T-cell (primary cell): ENCODE measurements around the gene SNRNP35. TPM values are rescaled to one million over a fixed set of nuclear protein-coding genes. Genes with fewer than 3 reads are reported as not detected.
A peak's percentile ranks its signal among the peaks of the same experiment; 100 is the strongest.
"Not testable (repeated sequence)": the region's sequence is repeated elsewhere in the genome, so short reads cannot be mapped to it uniquely, and the experiment has no call there.

Experiments
- ATAC-seq, 4 experiments: fragments of 200-7000 bp in 3 of 4; fragments of 150-1000 bp in 1 of 4; cut with Tn5 transposase; replicated peaks in 1 of 4; 1 replicate in 3 of 4; 2 replicates in 1 of 4; pipeline ENCODE4 v1.10.0; 2021; ENCODE audit warnings: moderate library complexity in 3 of 4, mild to moderate bottlenecking in 2 of 4, moderate number of reproducible peaks in 1 of 4
- CTCF ChIA-PET, 2 donors: fragments of 300-600 bp; sonication (Branson Sonifier 250); formaldehyde crosslinking; loops; one replicate each; lab custom pipeline; 2022; ENCODE audit warnings: antibody characterized with exemption in 2 of 2; lab: Charles Lee
- POLR2A ChIA-PET, 2 donors: fragments of 300-600 bp; sonication (Branson Sonifier 250); formaldehyde crosslinking; loops; one replicate each; lab custom pipeline; 2022; ENCODE audit warnings: antibody characterized with exemption in 2 of 2; lab: Charles Lee
- DNase-seq, 35 experiments: peaks; one replicate each; pipeline versions ENCODE4 v3.0.0 to v3.0.0-alpha.2; 2013 to 2023
- H3K27ac ChIP-seq: one replicate; pipeline ENCODE4 v1.5.1; 2013; ENCODE audit warnings: low read length
- H3K27me3 ChIP-seq, 2 experiments: replicated peaks in 1 of 2; 1 replicate in 1 of 2; 2 replicates in 1 of 2; pipeline versions ENCODE4 v1.6.1 to v1.7.0; 2013; ENCODE audit warnings: low read length in 1 of 2, mixed read lengths in 1 of 2; ENCODE audit not compliant: control insufficient read depth in 2 of 2, insufficient read depth in 2 of 2; ENCODE audit errors: extremely low read depth in 1 of 2
- H3K36me3 ChIP-seq, 2 donors: 1 replicate in 1 of 2; 2 replicates in 1 of 2; pipeline versions ENCODE4 v1.6.1 to v1.7.0; 2013; ENCODE audit warnings: low read length in 1 of 2; ENCODE audit not compliant: control insufficient read depth in 2 of 2, insufficient read depth in 1 of 2; ENCODE audit errors: extremely low read depth in 1 of 2
- H3K4me1 ChIP-seq, 2 experiments: 1 replicate in 1 of 2; 2 replicates in 1 of 2; pipeline versions ENCODE4 v1.6.1 to v1.7.0; 2013; ENCODE audit warnings: low read length in 2 of 2, mixed read lengths in 1 of 2; ENCODE audit not compliant: insufficient read depth in 2 of 2, control insufficient read depth in 1 of 2; ENCODE audit errors: extremely low read depth in 1 of 2
- H3K4me3 ChIP-seq, 2 donors: 1 replicate in 1 of 2; 2 replicates in 1 of 2; pipeline versions ENCODE4 v1.5.1 to v1.7.0; 2013; ENCODE audit warnings: mild to moderate bottlenecking in 2 of 2, low read length in 1 of 2, moderate library complexity in 1 of 2; ENCODE audit not compliant: control insufficient read depth in 1 of 2; ENCODE audit errors: extremely low read depth in 1 of 2
- H3K9me3 ChIP-seq: 2 replicates; pipeline ENCODE4 v1.7.0; 2013
- H3K27ac Mint-ChIP-seq, 2 donors: one replicate each; pipeline ENCODE4 v1.8.0; 2020 to 2021; ENCODE audit warnings: mild to moderate bottlenecking in 2 of 2, mixed read lengths in 2 of 2
- H3K27me3 Mint-ChIP-seq, 2 donors: one replicate each; pipeline ENCODE4 v1.8.0; 2021 to 2022; ENCODE audit warnings: mixed read lengths in 2 of 2
- H3K36me3 Mint-ChIP-seq: one replicate; pipeline ENCODE4 v1.8.0; 2021; ENCODE audit warnings: mixed read lengths
- H3K4me1 Mint-ChIP-seq, 3 donors: one replicate each; pipeline ENCODE4 v1.8.0; 2020 to 2022; ENCODE audit warnings: mixed read lengths in 3 of 3, mild to moderate bottlenecking in 1 of 3
- H3K4me3 Mint-ChIP-seq, 3 donors: one replicate each; pipeline ENCODE4 v1.8.0; 2020 to 2022; ENCODE audit warnings: mild to moderate bottlenecking in 3 of 3, mixed read lengths in 3 of 3, moderate library complexity in 3 of 3
- H3K9me3 Mint-ChIP-seq, 3 donors: one replicate each; pipeline ENCODE4 v1.8.0; 2020 to 2022; ENCODE audit warnings: mixed read lengths in 3 of 3
- WGBS: methylation state at CpG from one replicate; pipeline ENCODE4 v1.1.5; 2013; ENCODE audit warnings: missing lambda C conversion rate; ENCODE audit not compliant: insufficient coverage; 5-methylcytosine and 5-hydroxymethylcytosine counted together
- total RNA-seq, 35 experiments: library from RNA in 6 of 35; stranded (reverse) in 6 of 35; fragments of 120-200 nt in 1 of 35; gene quantifications; one replicate each; pipeline versions ENCODE4 v1.2.1 to v1.2.4 and lab custom pipeline; 2013 to 2026

SNRNP35 gene
- total RNA-seq, 5 donors from 2014 or later (not counting 1 experiment from before 2014, with no cell fraction given) = 32.6 to 46.1 (median 43.2) TPM

- H3K36me3 Mint-ChIP-seq = no peaks in the 10 kb centered on the region
- no peaks in the 10 kb centered on the region for H3K9me3 Mint-ChIP-seq
- Histone ChIP-seq H3K9me3 (no peaks in the 10 kb centered on the region), H3K4me3 (no peak overlapping the region), H3K4me1 (peaks cover 4 to 34% of the 10 kb centered on the region in 2 experiments), H3K36me3 (no peaks in the 10 kb centered on the region), H3K27ac (peak overlapping the region; percentile 34), H3K27me3 (no peaks in the 10 kb centered on the region)
- peak overlapping the region in 2 of 3 donors; percentile 34 to 53 for H3K4me3 Mint-ChIP-seq
- H3K27me3 Mint-ChIP-seq = no peaks in the 10 kb centered on the region
- ChIA-PET CTCF (interaction anchor here in 1 of 2 donors (0.5 to 0.7 kb wide), 2 partner anchors 295 to 1097 kb away, joined by 5 to 6 read pairs; partner anchors contain the start of gene PITPNM2), POLR2A (interaction anchor here in 1 of 2 donors (0.6 to 0.7 kb wide), 3 partner anchors 14 to 460 kb away, joined by 3 to 4 read pairs (median 3); no protein-coding TSS in a partner anchor)
- H3K27ac Mint-ChIP-seq = peak overlapping the region; percentile 86 to 90
- DNase-seq (no peak), ATAC-seq (no peak)
- H3K4me1 Mint-ChIP-seq = peaks cover 31 to 35% (median 34%) of the 10 kb centered on the region in 3 donors
- WGBS = 72% methylated on average over 16 of the region's 18 CpGs
These were observed 12.3 kb upstream of the SNRNP35 start for GRCh38 chr12:123445388-123446332.

GRCh38 chr12:123446333-123446713 lies 11.6 kb upstream of the SNRNP35 start:
- Histone ChIP-seq H3K36me3 (no peaks in the 10 kb centered on the region), H3K27ac (peak overlapping the region; percentile 34), H3K4me1 (peaks cover 4 to 34% of the 10 kb centered on the region in 2 experiments), H3K9me3 (no peaks in the 10 kb centered on the region), H3K27me3 (no peaks in the 10 kb centered on the region), H3K4me3 (no peak overlapping the region)
- H3K4me1 Mint-ChIP-seq = peaks cover 31 to 35% (median 34%) of the 10 kb centered on the region in 3 donors
- ATAC-seq (no peak), DNase-seq (no peak)
- no peaks in the 10 kb centered on the region for H3K36me3 Mint-ChIP-seq
- H3K27me3 Mint-ChIP-seq = no peaks in the 10 kb centered on the region
- ChIA-PET CTCF (interaction anchor here in 1 of 2 donors (0.7 kb wide), 1 partner anchor 1098 kb away, joined by 6 read pairs; no protein-coding TSS in a partner anchor), POLR2A (interaction anchor here in 1 of 2 donors (0.6 to 0.7 kb wide), 2 partner anchors 20 to 461 kb away, joined by 3 to 4 read pairs; no protein-coding TSS in a partner anchor)
- 68% methylated on average over 2 of the region's 4 CpGs for WGBS
- peak overlapping the region; percentile 86 to 90 for H3K27ac Mint-ChIP-seq
- H3K9me3 Mint-ChIP-seq = no peaks in the 10 kb centered on the region
- peak overlapping the region in 1 of 3 donors; percentile 53 for H3K4me3 Mint-ChIP-seq

- WGBS = 92% methylated on average over 2 of the region's 2 CpGs
These were observed 8.6 kb upstream of the SNRNP35 start for GRCh38 chr12:123449249-123449733.

DNA sequence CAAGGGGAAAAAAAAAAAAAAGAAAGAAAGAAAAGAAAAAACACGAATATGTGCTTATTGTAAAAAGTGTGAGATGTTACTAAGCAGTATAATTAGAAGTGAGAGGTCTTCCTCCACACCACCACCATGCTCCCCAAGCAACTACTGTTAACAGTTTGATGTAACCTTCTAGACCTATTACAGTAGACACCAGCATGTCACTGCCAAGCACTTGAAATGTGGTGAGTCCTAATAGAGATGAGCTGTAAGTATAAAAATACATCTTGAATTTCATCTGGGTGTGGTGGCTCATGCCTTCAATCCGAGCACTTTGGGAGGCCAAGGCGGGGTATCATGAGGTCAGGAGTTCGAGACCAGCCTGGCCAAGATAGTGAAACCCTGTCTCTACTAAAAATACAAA lies 8.1 kb upstream of the SNRNP35 start:
- Mint-ChIP-seq H3K27ac (peak overlapping the region; percentile 84 to 93), H3K9me3 (no peaks in the 10 kb centered on the region), H3K4me1 (peaks cover 30 to 33% (median 31%) of the 10 kb centered on the region in 3 donors), H3K4me3 (no peak overlapping the region), H3K27me3 (no peaks in the 10 kb centered on the region), H3K36me3 (no peaks in the 10 kb centered on the region)
- ATAC-seq = no peak
- no peaks in the 10 kb centered on the region for H3K9me3 ChIP-seq
- no peak overlapping the region for H3K27ac ChIP-seq
- H3K4me3 ChIP-seq = no peak overlapping the region
- ChIA-PET POLR2A (interaction anchor here in 1 of 2 donors (0.6 kb wide), 1 partner anchor 85 kb away, joined by 3 read pairs; no protein-coding TSS in a partner anchor), CTCF (no interaction called here)
- 100% methylated on average over 3 of the region's 4 CpGs for WGBS
- no peaks in the 10 kb centered on the region for H3K36me3 ChIP-seq
- no peak for DNase-seq
- H3K4me1 ChIP-seq = peaks cover 4 to 34% of the 10 kb centered on the region in 2 experiments
- no peaks in the 10 kb centered on the region for H3K27me3 ChIP-seq

More at GRCh38 chr12:123449249-123449733, 8.6 kb upstream of the SNRNP35 start:
- Mint-ChIP-seq H3K36me3 (no peaks in the 10 kb centered on the region), H3K4me3 (peak overlapping the region in 2 of 3 donors; percentile 41 to 49), H3K9me3 (no peaks in the 10 kb centered on the region), H3K27me3 (no peaks in the 10 kb centered on the region), H3K4me1 (peaks cover 31 to 35% (median 34%) of the 10 kb centered on the region in 3 donors), H3K27ac (peak overlapping the region; percentile 84 to 93)
- Histone ChIP-seq H3K9me3 (no peaks in the 10 kb centered on the region), H3K4me1 (peaks cover 4 to 34% of the 10 kb centered on the region in 2 experiments), H3K27ac (peak overlapping the region; percentile 79), H3K36me3 (no peaks in the 10 kb centered on the region), H3K4me3 (no peak overlapping the region), H3K27me3 (no peaks in the 10 kb centered on the region)
- POLR2A ChIA-PET = interaction anchor here (0.6 to 0.9 kb wide), 3 partner anchors 9 to 153 kb away, joined by 3 to 7 read pairs (median 3); partner anchors contain the start of gene SNRNP35 (in 1 of the 2)
- ATAC-seq = no peak
- CTCF ChIA-PET = interaction anchor here in 1 of 2 donors (1.0 to 1.5 kb wide), 2 partner anchors 9 to 14 kb away, joined by 4 read pairs; partner anchors contain the start of gene SNRNP35
- DNase-seq = no peak

GRCh38 chr12:123450636-123451035 lies 7.3 kb upstream of the SNRNP35 start:
- Mint-ChIP-seq H3K4me3 (no peak overlapping the region), H3K27ac (peak overlapping the region in 1 of 2 donors; percentile 63), H3K9me3 (no peaks in the 10 kb centered on the region), H3K36me3 (no peaks in the 10 kb centered on the region), H3K27me3 (no peaks in the 10 kb centered on the region), H3K4me1 (peaks cover 26 to 31% (median 27%) of the 10 kb centered on the region in 3 donors)
- H3K36me3 ChIP-seq = no peaks in the 10 kb centered on the region
- no peaks in the 10 kb centered on the region for H3K9me3 ChIP-seq
- DNase-seq = no peak
- H3K4me1 ChIP-seq = peaks cover 4 to 28% of the 10 kb centered on the region in 2 experiments
- CTCF ChIA-PET = interaction anchor here in 1 of 2 donors (0.6 kb wide), 1 partner anchor 89 kb away, joined by 3 read pairs; no protein-coding TSS in a partner anchor
- ATAC-seq = no peak
- no peak overlapping the region for H3K27ac ChIP-seq
- H3K27me3 ChIP-seq = no peaks in the 10 kb centered on the region
- no peak overlapping the region for H3K4me3 ChIP-seq
- POLR2A ChIA-PET = no interaction called here
- WGBS = 100% methylated on average over 1 of the region's 9 CpGs

DNA sequence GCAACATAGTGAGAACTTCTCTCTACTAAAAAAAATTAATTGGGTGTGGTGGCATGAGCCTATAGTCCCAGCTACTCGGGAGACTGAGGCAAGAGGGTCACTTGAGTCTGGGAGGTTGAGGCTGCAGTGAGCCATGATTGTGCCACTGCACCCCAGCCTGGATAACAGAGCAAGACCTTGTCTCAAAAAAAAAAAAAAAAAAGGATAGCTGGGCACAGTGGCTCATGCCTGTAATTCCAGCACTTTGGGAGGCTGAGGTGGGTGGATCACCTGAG lies 5.7 kb upstream of the SNRNP35 start:
- peaks cover 17 to 22% (median 18%) of the 10 kb centered on the region in 3 donors for H3K4me1 Mint-ChIP-seq
- H3K36me3 Mint-ChIP-seq, H3K36me3 ChIP-seq, DNase-seq, H3K27ac ChIP-seq, ATAC-seq, H3K27ac Mint-ChIP-seq, H3K4me3 Mint-ChIP-seq, H3K4me3 ChIP-seq, H3K27me3 ChIP-seq, H3K27me3 Mint-ChIP-seq, H3K9me3 ChIP-seq, H3K9me3 Mint-ChIP-seq: not testable (repeated sequence)
- peaks cover 0 to 17% of the 10 kb centered on the region in 2 experiments for H3K4me1 ChIP-seq
- no CpG with 5 or more reads among the region's 1 CpG for WGBS
- ChIA-PET CTCF (interaction anchor here in 1 of 2 donors (0.7 kb wide), 1 partner anchor 1222 kb away, joined by 4 read pairs; no protein-coding TSS in a partner anchor), POLR2A (interaction anchor here (0.6 to 0.7 kb wide), 5 partner anchors 8 to 1357 kb away, joined by 3 to 7 read pairs (median 3); no protein-coding TSS in a partner anchor)
